LNCaP clone FGC (cell line): ENCODE measurements around the gene TNFSF9.

Source experiments
- DNase-seq: peaks from one replicate; pipeline ENCODE4 v3.0.0-alpha.2; 2011; ENCODE audit warnings: low read depth
- H3K4me3 ChIP-seq: 2 replicates; pipeline ENCODE4 v1.5.1; 2011; ENCODE audit warnings: mild to moderate bottlenecking, low read depth, low read length, control low read depth
- TF ChIP-seq, protein P1 (sequence below): IDR thresholded peaks from 2 replicates; pipeline ENCODE4 v1.5.1; 2012; ENCODE audit warnings: mild to moderate bottlenecking; ENCODE audit not compliant: control insufficient read depth, insufficient read depth; ENCODE audit errors: extremely low read depth

Gene TNFSF9

DNA sequence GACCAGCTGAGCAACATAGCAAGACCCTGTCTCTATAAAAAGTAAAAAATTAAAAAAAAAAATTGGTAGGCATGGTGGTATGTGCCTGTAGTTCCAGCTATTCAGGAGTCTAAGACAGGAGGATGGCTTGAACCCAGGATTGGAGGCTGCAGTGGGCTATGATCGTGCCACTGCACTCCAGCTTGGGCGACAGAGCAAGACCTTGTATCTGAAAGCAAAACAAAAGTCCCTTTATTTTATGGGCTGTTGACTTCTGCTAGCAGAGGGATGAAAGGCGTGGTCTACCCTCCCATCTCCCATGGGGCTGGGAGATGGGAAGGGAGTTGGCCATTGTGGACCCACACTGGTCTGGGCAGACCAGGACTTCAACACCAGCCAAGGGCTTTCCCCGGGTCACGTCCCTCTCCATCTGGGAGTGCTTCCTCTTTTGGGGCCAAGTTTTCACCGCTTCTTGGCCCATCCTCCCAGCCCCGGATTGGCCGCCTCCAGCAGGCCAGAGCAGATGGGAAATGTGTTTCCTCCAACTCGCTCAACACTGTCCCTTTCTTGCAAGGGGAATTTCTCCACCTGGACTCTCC is 2.2 kb upstream of the TNFSF9 start:
- TF ChIP-seq, protein P1, sequence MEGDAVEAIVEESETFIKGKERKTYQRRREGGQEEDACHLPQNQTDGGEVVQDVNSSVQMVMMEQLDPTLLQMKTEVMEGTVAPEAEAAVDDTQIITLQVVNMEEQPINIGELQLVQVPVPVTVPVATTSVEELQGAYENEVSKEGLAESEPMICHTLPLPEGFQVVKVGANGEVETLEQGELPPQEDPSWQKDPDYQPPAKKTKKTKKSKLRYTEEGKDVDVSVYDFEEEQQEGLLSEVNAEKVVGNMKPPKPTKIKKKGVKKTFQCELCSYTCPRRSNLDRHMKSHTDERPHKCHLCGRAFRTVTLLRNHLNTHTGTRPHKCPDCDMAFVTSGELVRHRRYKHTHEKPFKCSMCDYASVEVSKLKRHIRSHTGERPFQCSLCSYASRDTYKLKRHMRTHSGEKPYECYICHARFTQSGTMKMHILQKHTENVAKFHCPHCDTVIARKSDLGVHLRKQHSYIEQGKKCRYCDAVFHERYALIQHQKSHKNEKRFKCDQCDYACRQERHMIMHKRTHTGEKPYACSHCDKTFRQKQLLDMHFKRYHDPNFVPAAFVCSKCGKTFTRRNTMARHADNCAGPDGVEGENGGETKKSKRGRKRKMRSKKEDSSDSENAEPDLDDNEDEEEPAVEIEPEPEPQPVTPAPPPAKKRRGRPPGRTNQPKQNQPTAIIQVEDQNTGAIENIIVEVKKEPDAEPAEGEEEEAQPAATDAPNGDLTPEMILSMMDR: no peak
- no peak for DNase-seq
- no peak overlapping the region for H3K4me3 ChIP-seq

DNA sequence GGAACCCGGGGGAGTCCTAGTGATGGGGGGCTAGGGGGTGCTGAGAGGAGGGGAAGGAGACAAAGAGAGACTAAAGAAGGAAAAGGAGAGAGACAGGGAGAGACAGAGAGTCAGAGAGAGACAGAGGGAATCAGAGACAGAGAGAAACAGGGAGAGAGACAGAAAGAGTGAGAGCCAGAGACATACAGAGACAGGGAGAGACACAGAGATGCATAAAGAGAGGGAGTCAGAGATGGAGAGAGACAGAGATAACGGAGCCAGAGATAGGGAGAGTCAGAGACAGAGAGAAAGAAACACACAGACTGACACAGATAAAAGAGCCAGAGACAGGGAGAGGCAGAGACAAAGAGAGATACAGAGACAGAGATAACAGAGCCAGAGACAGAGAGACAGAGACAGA is 1.5 kb upstream of the TNFSF9 start:
- TF ChIP-seq, protein P1: no peak
- DNase-seq: no peak
- H3K4me3 ChIP-seq: no peak overlapping the region

DNA sequence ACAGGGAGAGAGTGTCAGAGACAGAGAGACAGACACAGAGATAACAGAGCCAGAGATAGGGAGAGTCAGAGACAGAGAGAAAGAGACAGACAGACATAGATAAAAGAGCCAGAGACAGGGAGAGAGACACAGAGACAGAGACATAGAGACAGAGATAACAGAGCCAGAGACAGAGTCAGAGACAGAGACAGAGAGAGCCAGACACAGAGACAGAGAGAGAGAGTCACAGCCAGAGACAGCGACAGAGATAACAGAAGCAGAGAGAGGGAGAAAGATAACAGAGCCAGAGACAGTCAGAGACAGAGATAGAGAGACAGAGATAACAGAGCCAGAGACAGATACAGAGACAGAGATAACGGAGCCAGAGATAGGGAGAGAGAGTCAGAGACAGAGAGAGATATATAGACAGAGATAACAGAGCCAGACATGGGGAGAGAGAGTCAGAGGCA is 865 bp upstream of the TNFSF9 start:
- DNase-seq: no peak
- TF ChIP-seq, protein P1: no peak
- peak overlapping the region; percentile 70 for H3K4me3 ChIP-seq

DNA sequence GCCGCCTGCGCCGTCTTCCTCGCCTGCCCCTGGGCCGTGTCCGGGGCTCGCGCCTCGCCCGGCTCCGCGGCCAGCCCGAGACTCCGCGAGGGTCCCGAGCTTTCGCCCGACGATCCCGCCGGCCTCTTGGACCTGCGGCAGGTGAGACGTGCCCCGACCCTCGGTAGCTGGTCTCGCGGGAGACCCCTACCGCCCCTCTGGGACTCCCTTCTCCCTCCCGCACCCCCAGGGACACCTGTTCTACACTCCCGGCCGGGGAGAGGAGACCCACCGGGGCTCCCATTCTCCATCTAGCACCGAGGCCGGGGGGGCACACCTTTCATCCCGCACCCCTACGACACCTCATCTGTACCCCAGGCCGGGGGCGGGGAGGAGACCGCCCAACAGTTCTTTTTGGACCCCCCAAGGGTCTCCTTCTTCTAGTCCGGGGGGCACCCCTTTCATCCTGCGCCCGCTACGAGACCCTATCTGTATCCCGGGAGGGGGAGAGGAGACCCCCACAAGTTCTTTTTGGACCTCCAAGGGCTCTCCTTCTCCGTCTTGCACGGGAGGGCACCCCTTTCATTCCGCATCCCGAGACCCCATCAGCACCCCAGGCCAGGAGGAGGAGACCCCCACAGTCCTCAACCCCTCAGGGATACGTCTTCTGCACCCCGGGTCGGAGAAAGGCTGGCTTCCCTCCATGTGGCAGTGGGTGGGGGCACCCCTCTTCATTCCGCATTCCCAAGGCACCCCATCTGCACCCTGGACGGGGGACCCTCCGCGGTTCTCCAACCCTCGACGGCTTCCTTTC is 533 bp downstream of the TNFSF9 start:
- no peak for DNase-seq
- H3K4me3 ChIP-seq: peak overlapping the region; percentile 70
- TF ChIP-seq, protein P1: no peak

DNA sequence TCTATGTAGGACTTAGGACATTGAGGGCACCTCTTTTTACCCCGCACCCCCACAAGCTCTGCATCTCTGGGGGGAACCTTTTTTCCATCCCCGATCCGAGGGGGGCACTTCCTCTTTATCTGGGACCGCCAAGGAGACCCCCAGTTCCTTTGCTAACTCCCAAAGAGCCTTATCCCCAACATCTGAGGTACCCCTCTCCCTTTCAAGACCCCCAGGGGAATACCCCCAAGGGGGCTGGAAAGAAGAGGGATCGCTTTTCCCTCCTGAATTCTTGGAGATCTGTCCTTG is 1.1 kb downstream of the TNFSF9 start:
- H3K4me3 ChIP-seq: peak overlapping the region; percentile 70
- TF ChIP-seq, protein P1: no peak
- DNase-seq: no peak

DNA sequence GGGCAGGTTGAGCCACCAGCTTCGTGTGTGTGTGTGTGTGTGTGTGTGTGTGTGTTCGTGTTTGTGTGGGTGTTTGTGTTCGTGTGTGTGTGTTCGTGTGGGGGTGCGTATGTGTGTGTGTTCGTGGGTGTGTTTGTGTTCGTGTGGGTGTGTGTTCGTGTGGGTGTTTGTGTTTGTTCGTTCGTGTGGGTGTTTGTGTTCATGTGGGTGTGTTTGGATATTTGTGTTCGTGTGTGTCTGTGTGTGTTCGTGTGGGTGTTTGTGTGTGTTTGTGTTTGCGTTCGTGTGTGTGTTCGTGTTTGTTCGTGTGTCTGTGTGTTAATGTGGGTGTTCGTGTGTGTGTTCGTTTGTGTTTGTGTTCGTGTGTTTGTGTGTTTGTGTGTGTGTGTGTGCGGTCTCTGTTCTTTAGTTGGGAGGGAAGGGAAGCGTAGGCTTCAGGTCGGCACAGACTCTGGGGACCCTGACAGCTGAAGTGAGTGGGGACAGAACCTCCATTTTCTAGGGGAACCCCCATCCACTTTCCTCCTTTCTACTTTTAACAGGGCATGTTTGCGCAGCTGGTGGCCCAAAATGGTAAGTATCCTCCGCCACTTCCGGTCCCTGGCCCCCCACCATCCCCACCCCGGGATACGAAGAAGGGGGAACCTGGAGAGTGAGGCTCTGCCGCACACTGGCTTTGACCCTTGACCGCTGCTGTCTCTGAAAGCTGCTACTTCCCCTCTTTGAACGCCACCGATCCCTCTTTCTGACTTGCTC is 1.6 kb downstream of the TNFSF9 start:
- TF ChIP-seq, protein P1: no peak
- H3K4me3 ChIP-seq: peak overlapping the region; percentile 70
- no peak for DNase-seq
